Measurements from ENCODE around the gene KRTAP21-3. TPM values are rescaled to one million over a fixed set of nuclear protein-coding genes. Genes with fewer than 3 reads are reported as not detected.

The KRTAP21-3 gene
- total and polyA plus RNA-seq, 2 of the 13 experiments (the other 11 are each of a cell fraction or from before 2014, with no cell fraction given), result not detected

DNA sequence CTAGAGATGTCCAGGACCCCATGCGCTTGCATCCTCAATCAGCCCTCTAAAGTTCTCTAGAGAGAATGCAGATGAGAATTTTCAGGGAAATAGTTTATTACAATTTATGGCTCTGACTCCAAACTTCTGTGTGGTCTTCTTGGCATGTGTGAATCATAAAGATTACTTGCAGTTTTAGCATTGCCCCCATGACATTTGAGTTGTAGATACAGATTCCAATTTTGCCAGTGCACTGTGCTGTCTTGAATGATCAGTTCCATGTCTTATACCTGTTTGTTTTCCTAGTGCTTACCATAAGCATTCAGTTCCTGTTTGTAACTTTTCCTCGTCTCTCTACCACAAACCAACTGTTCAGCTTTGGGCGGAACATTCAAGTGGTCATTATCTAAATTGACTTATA lies 4.8 kb downstream of the KRTAP21-3 start:
- H2AFZ ChIP-seq (ENCODE audit: low read length), result no peak overlapping the region
- BruUV-seq (replicated peaks), result no TSS peak
- FAIRE-seq (no peak), DNase-seq (ENCODE audit: low spot score) (no peak), ATAC-seq (no peak)
- H3K27me3 ChIP-seq (ENCODE audit: control insufficient read depth in 1 of 2, insufficient read depth in 2 of 2, low read length in 2 of 2), result no peaks in the 10 kb centered on the region
- no peaks in the 10 kb centered on the region for H3K79me2 ChIP-seq (ENCODE audit: insufficient read depth, low read length)
- H3K4me1 ChIP-seq (ENCODE audit: insufficient read depth, low read length), result no peaks in the 10 kb centered on the region
- no peak overlapping the region for H3K9ac ChIP-seq (ENCODE audit: insufficient read depth, low read depth, low read length)
- intact Hi-C loops (cut with micrococcal nuclease; ENCODE audit: unreplicated experiment) (no loop called here), in situ Hi-C loops (cut with HindIII; ENCODE audit: extremely low pct_ligation_motif_present, low pct_unique_long_range_greater_than_20kb) (no loop called here)
- WGBS (ENCODE audit: low lambda C conversion rate), result 59% methylated on average over 3 of the region's 3 CpGs
- H3K4me3 ChIP-seq (replicated peaks in 1 of 3; ENCODE audit: insufficient read depth in 1 of 3, low read depth in 2 of 3, low read length in 3 of 3), result no peak overlapping the region
- POLR2A ChIA-PET, result no interaction called here
- no peaks in the 10 kb centered on the region for H4K20me1 ChIP-seq (ENCODE audit: insufficient read depth, low read length)
- H3K36me3 ChIP-seq (replicated peaks in 1 of 2; ENCODE audit: control insufficient read depth in 1 of 2, insufficient read depth in 2 of 2, low read length in 2 of 2), result no peaks in the 10 kb centered on the region
- peaks cover 93% of the 10 kb centered on the region for H3K9me3 ChIP-seq (ENCODE audit: low read length)
- no peak overlapping the region for H3K27ac ChIP-seq (ENCODE audit: extremely low read length, insufficient read depth, low read length)
- H3K4me2 ChIP-seq (ENCODE audit: low read depth, low read length), result no peak overlapping the region
- CTCF ChIA-PET (ENCODE audit: low intra/inter-chr PET ratio, low total read pairs), result no interaction called here
- no peak for TF ChIP-seq KMT2A (CRISPR knock-in tag; IDR thresholded peaks at IDR 0.05)
- TF ChIP-seq EHMT2 (IDR thresholded peaks at IDR 0.05; ENCODE audit: borderline replicate concordance, low read depth, low read length), result no peak
- no peak for TF ChIP-seq HMG20B (CRISPR knock-in tag; conservative IDR thresholded peaks at IDR 0.05)
- no peak for TF ChIP-seq TEAD3 (CRISPR knock-in tag; optimal IDR thresholded peaks at IDR 0.05; ENCODE audit: borderline replicate concordance)
- no peak for TF ChIP-seq BHLHE40 (IDR thresholded peaks at IDR 0.05; ENCODE audit: low read length)
- no peak for TF ChIP-seq TBX2 (CRISPR knock-in tag; IDR thresholded peaks at IDR 0.05; ENCODE audit: borderline replicate concordance)
- no peak for TF ChIP-seq ZNF326 (CRISPR knock-in tag; IDR thresholded peaks at IDR 0.05; ENCODE audit: borderline replicate concordance)
- no peak for TF ChIP-seq SOX5 (CRISPR knock-in tag; IDR thresholded peaks at IDR 0.05; ENCODE audit: borderline replicate concordance)
- TF ChIP-seq ZNF329 (CRISPR knock-in tag; IDR thresholded peaks at IDR 0.05; ENCODE audit: low read depth), result no peak

DNA sequence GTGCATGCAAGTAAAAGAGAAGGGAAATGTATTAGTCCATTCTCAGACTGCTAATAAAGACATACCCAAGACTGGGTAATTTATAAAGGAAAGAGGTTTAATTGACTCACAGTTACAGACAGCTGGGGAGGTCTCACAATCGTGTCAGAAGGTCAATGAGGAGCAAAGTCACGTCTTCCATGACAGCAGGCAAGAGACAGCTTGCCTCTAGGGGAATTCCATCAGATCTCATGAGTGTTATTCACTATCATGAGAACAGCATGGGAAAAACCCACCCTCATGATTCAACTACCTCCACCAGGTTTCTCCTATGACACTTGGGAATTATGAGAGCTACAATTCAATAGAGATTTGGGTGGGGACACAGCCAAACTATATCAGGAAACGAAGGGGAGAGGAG lies 8.1 kb downstream of the KRTAP21-3 start:
- no peak overlapping the region for H3K27ac ChIP-seq (ENCODE audit: extremely low read length, insufficient read depth, low read length)
- intact Hi-C loops (cut with micrococcal nuclease; ENCODE audit: unreplicated experiment), result no loop called here
- TF ChIP-seq, protein P1, sequence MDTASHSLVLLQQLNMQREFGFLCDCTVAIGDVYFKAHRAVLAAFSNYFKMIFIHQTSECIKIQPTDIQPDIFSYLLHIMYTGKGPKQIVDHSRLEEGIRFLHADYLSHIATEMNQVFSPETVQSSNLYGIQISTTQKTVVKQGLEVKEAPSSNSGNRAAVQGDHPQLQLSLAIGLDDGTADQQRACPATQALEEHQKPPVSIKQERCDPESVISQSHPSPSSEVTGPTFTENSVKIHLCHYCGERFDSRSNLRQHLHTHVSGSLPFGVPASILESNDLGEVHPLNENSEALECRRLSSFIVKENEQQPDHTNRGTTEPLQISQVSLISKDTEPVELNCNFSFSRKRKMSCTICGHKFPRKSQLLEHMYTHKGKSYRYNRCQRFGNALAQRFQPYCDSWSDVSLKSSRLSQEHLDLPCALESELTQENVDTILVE (CRISPR knock-in tag; IDR thresholded peaks at IDR 0.05), result no peak
- TF ChIP-seq YEATS2 (CRISPR knock-in tag; IDR thresholded peaks at IDR 0.05; ENCODE audit: borderline replicate concordance), result no peak
- no peak for TF ChIP-seq ZNF12 (CRISPR knock-in tag; IDR thresholded peaks at IDR 0.05)
- TF ChIP-seq ZNF577 (CRISPR knock-in tag; IDR thresholded peaks at IDR 0.05; ENCODE audit: borderline replicate concordance, low read depth), result no peak
- no peak for TF ChIP-seq HCFC1 (IDR thresholded peaks at IDR 0.05; ENCODE audit: low read depth, low read length)
- TF ChIP-seq ZMYM4 (CRISPR knock-in tag; IDR thresholded peaks at IDR 0.05), result no peak
- TF ChIP-seq, protein P2, sequence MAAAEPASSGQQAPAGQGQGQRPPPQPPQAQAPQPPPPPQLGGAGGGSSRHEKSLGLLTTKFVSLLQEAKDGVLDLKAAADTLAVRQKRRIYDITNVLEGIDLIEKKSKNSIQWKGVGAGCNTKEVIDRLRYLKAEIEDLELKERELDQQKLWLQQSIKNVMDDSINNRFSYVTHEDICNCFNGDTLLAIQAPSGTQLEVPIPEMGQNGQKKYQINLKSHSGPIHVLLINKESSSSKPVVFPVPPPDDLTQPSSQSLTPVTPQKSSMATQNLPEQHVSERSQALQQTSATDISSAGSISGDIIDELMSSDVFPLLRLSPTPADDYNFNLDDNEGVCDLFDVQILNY (CRISPR knock-in tag; conservative IDR thresholded peaks at IDR 0.05), result no peak
- TF ChIP-seq FOSL2 (CRISPR knock-in tag; IDR thresholded peaks at IDR 0.05), result no peak
- TF ChIP-seq, protein P3, sequence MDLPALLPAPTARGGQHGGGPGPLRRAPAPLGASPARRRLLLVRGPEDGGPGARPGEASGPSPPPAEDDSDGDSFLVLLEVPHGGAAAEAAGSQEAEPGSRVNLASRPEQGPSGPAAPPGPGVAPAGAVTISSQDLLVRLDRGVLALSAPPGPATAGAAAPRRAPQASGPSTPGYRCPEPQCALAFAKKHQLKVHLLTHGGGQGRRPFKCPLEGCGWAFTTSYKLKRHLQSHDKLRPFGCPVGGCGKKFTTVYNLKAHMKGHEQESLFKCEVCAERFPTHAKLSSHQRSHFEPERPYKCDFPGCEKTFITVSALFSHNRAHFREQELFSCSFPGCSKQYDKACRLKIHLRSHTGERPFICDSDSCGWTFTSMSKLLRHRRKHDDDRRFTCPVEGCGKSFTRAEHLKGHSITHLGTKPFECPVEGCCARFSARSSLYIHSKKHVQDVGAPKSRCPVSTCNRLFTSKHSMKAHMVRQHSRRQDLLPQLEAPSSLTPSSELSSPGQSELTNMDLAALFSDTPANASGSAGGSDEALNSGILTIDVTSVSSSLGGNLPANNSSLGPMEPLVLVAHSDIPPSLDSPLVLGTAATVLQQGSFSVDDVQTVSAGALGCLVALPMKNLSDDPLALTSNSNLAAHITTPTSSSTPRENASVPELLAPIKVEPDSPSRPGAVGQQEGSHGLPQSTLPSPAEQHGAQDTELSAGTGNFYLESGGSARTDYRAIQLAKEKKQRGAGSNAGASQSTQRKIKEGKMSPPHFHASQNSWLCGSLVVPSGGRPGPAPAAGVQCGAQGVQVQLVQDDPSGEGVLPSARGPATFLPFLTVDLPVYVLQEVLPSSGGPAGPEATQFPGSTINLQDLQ (CRISPR knock-in tag; IDR thresholded peaks at IDR 0.05), result no peak

More for the DNA sequence above, 8.1 kb downstream of the KRTAP21-3 start:
- FAIRE-seq (no peak), ATAC-seq (no peak), DNase-seq (ENCODE audit: low spot score) (no peak)
- POLR2A ChIA-PET, result no interaction called here
- CTCF ChIA-PET (ENCODE audit: low intra/inter-chr PET ratio, low total read pairs), result no interaction called here
- no peaks in the 10 kb centered on the region for H3K4me1 ChIP-seq (ENCODE audit: insufficient read depth, low read length)
- no peaks in the 10 kb centered on the region for H3K79me2 ChIP-seq (ENCODE audit: insufficient read depth, low read length)
- H4K20me1 ChIP-seq (ENCODE audit: insufficient read depth, low read length), result no peaks in the 10 kb centered on the region
- H3K4me2 ChIP-seq (ENCODE audit: low read depth, low read length), result no peak overlapping the region
- WGBS (ENCODE audit: low lambda C conversion rate), result 4% methylated on average over 3 of the region's 3 CpGs
- no peaks in the 10 kb centered on the region for H3K27me3 ChIP-seq (ENCODE audit: control insufficient read depth in 1 of 2, insufficient read depth in 2 of 2, low read length in 2 of 2)
- H3K36me3 ChIP-seq (replicated peaks in 1 of 2; ENCODE audit: control insufficient read depth in 1 of 2, insufficient read depth in 2 of 2, low read length in 2 of 2), result no peaks in the 10 kb centered on the region
- H3K4me3 ChIP-seq (replicated peaks in 1 of 3; ENCODE audit: insufficient read depth in 1 of 3, low read depth in 2 of 3, low read length in 3 of 3), result no peak overlapping the region
- no TSS peak for BruUV-seq (replicated peaks)
- peaks cover 91% of the 10 kb centered on the region for H3K9me3 ChIP-seq (ENCODE audit: low read length)
- H3K9ac ChIP-seq (ENCODE audit: insufficient read depth, low read depth, low read length), result no peak overlapping the region
- in situ Hi-C loops (cut with HindIII; ENCODE audit: extremely low pct_ligation_motif_present, low pct_unique_long_range_greater_than_20kb), result no loop called here
- H2AFZ ChIP-seq (ENCODE audit: low read length), result no peak overlapping the region
